Measurements from ENCODE around the gene EPN2.

EPN2 gene

DNA sequence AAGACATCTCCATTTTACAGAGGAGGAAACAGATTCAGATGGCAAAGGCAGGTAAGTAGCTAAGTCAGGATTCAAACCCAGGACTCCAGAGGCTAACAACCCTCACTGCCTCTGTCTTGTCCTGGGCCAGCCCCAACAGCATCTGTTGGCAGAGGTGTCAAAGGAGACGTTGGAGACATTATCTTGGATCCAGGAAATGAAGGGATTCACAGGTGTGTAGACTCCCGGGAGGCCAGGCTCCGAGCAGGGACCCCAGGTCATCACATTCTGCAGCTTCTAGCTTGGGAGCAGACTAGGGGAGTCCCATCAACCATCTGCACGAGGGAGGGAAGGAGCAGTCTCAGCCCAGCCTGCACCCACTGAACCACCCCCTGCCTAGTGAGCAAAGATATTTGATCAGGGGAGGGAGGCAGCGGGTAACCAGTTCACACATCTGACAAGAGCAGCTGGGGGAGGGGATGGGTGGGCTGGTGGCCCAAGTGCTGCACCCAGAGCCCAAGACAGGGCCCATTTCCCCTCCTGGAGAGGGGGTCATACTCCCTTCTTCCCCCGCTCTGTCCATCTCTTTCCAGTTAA lies 126.4 kb downstream of the EPN2 start:
- Mint-ChIP-seq H3K36me3 (ENCODE audit: low read depth) (no peaks in the 10 kb centered on the region), H3K27ac (peak overlapping the region; percentile 45), H3K9me3 (no peaks in the 10 kb centered on the region), H3K4me1 (ENCODE audit: low read depth) (peaks cover 3% of the 10 kb centered on the region), H3K27me3 (ENCODE audit: low read depth) (peaks cover 14% of the 10 kb centered on the region), H3K4me3 (peak overlapping the region; percentile 44)

- Mint-ChIP-seq H3K27ac (no peak overlapping the region), H3K4me1 (ENCODE audit: low read depth) (peaks cover 15% of the 10 kb centered on the region), H3K27me3 (ENCODE audit: low read depth) (peaks cover 8% of the 10 kb centered on the region), H3K4me3 (no peak overlapping the region), H3K36me3 (ENCODE audit: low read depth) (no peaks in the 10 kb centered on the region), H3K9me3 (no peaks in the 10 kb centered on the region)
Measured at GRCh38 chr17:19364699-19365498, 127.7 kb downstream of the EPN2 start.

DNA sequence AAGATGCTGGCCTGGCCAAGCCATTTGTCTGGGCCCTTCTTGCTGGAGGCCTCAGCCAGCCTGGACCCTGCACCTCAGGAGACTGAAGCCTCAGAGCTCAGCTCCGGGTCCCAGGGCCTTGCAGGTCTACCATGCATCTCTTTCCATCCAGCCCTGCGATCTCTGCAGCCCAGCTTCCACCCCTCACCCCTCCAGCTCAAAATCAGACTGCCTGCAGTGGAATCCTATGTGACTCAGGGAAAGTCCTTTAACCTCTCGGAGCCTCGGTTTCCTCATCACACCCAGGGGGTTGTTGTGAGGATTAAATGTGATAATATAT lies 128.3 kb downstream of the EPN2 start:
- no peak overlapping the region for H3K27ac Mint-ChIP-seq

DNA sequence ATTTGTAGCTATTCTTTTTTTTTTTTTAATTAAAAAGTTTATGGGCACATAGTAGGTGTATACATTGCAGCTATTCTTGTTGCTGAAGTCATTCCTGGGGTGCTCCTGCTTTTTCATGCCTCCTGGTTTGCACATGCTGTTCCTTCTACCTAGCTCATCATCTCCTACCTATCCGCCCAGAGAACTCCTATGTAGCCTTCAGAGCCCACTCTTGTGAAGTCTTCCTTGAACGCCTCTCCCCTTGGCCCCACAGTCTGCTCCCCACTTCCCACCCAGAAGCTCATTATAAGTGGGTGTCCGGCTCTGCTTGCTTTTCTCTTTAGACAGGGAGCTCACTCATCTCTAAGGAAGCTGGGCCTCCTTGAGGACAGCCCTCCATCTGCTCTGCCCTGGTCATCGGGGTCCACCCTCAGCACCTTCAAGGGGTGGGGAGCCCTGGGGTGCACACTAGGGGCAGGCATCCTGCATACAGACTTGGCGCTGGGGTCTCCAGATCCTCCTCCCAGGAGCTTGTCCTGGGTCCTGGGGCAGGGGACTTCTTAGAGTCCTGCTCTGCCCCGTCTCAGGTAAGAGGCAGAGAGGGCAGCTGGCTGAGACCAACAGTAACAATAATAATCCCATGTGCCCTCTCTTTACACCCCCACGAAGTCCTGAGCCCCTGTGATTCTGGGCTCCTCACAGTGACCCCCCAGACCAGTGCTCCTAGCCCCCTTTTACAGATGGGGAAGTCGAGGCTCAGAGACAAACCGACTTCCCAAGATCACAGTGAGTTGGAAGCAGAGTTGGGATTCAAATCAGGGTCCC lies 128.9 kb downstream of the EPN2 start:
- no peak overlapping the region for H3K4me3 Mint-ChIP-seq
- peaks cover 2% of the 10 kb centered on the region for H3K36me3 Mint-ChIP-seq (ENCODE audit: low read depth)
- no peak overlapping the region for H3K27ac Mint-ChIP-seq
- H3K9me3 Mint-ChIP-seq = no peaks in the 10 kb centered on the region
- H3K27me3 Mint-ChIP-seq (ENCODE audit: low read depth) = peaks cover 8% of the 10 kb centered on the region
- peaks cover 24% of the 10 kb centered on the region for H3K4me1 Mint-ChIP-seq (ENCODE audit: low read depth)

More for the DNA sequence above, 128.3 kb downstream of the EPN2 start:
- no peak overlapping the region for H3K4me3 Mint-ChIP-seq
- peaks cover 2% of the 10 kb centered on the region for H3K36me3 Mint-ChIP-seq (ENCODE audit: low read depth)
- H3K4me1 Mint-ChIP-seq (ENCODE audit: low read depth) = peaks cover 20% of the 10 kb centered on the region
- no peaks in the 10 kb centered on the region for H3K9me3 Mint-ChIP-seq
- peaks cover 8% of the 10 kb centered on the region for H3K27me3 Mint-ChIP-seq (ENCODE audit: low read depth)

GRCh38 chr17:19366637-19366972 lies 129.4 kb downstream of the EPN2 start:
- peaks cover 2% of the 10 kb centered on the region for H3K27me3 Mint-ChIP-seq (ENCODE audit: low read depth)
- no peak overlapping the region for H3K27ac Mint-ChIP-seq
- H3K4me3 Mint-ChIP-seq = no peak overlapping the region
- H3K36me3 Mint-ChIP-seq (ENCODE audit: low read depth) = peaks cover 2% of the 10 kb centered on the region
- peaks cover 30% of the 10 kb centered on the region for H3K4me1 Mint-ChIP-seq (ENCODE audit: low read depth)
- no peaks in the 10 kb centered on the region for H3K9me3 Mint-ChIP-seq

DNA sequence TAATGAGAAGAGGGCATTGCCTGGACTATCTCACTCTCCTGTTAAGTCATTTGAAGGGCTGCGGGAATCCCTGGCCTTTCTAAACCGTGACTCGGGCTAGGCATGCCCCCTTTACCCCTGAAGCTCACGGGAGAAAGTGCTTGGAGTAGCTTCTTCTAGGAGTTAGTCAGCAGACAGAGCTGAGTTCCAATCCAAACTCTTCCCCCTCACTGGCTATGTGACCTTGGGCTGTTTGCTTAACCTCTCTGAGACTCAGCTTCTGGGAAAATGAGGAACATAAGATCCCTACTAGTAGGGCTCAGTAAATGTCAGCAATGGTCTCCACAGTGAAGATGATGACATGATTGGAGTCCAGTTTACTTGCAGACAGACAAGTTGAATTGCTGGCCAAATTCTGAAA lies 131.1 kb downstream of the EPN2 start:
- Mint-ChIP-seq H3K4me3 (no peak overlapping the region), H3K27ac (no peak overlapping the region), H3K4me1 (ENCODE audit: low read depth) (peaks cover 35% of the 10 kb centered on the region), H3K27me3 (ENCODE audit: low read depth) (no peaks in the 10 kb centered on the region), H3K36me3 (ENCODE audit: low read depth) (peaks cover 2% of the 10 kb centered on the region), H3K9me3 (no peaks in the 10 kb centered on the region)

GRCh38 chr17:19369107-19369778 lies 132.1 kb downstream of the EPN2 start:
- Mint-ChIP-seq H3K9me3 (no peaks in the 10 kb centered on the region), H3K36me3 (ENCODE audit: low read depth) (peaks cover 2% of the 10 kb centered on the region), H3K27me3 (ENCODE audit: low read depth) (no peaks in the 10 kb centered on the region), H3K4me3 (peak overlapping the region; percentile 84), H3K4me1 (ENCODE audit: low read depth) (peaks cover 38% of the 10 kb centered on the region), H3K27ac (peak overlapping the region; percentile 89)

- H3K27me3 Mint-ChIP-seq (ENCODE audit: low read depth) = no peaks in the 10 kb centered on the region
- H3K4me3 Mint-ChIP-seq = peak overlapping the region; percentile 84
- H3K36me3 Mint-ChIP-seq (ENCODE audit: low read depth) = peaks cover 5% of the 10 kb centered on the region
- H3K9me3 Mint-ChIP-seq = no peaks in the 10 kb centered on the region
- peaks cover 39% of the 10 kb centered on the region for H3K4me1 Mint-ChIP-seq (ENCODE audit: low read depth)
- peak overlapping the region; percentile 89 for H3K27ac Mint-ChIP-seq
Measured at GRCh38 chr17:19369846-19370492, 132.8 kb downstream of the EPN2 start.

GRCh38 chr17:19370493-19370960 lies 133.4 kb downstream of the EPN2 start:
- Mint-ChIP-seq H3K27ac (peak overlapping the region; percentile 89), H3K27me3 (ENCODE audit: low read depth) (no peaks in the 10 kb centered on the region), H3K36me3 (ENCODE audit: low read depth) (peaks cover 5% of the 10 kb centered on the region), H3K4me1 (ENCODE audit: low read depth) (peaks cover 39% of the 10 kb centered on the region), H3K9me3 (no peaks in the 10 kb centered on the region), H3K4me3 (peak overlapping the region; percentile 84)

DNA sequence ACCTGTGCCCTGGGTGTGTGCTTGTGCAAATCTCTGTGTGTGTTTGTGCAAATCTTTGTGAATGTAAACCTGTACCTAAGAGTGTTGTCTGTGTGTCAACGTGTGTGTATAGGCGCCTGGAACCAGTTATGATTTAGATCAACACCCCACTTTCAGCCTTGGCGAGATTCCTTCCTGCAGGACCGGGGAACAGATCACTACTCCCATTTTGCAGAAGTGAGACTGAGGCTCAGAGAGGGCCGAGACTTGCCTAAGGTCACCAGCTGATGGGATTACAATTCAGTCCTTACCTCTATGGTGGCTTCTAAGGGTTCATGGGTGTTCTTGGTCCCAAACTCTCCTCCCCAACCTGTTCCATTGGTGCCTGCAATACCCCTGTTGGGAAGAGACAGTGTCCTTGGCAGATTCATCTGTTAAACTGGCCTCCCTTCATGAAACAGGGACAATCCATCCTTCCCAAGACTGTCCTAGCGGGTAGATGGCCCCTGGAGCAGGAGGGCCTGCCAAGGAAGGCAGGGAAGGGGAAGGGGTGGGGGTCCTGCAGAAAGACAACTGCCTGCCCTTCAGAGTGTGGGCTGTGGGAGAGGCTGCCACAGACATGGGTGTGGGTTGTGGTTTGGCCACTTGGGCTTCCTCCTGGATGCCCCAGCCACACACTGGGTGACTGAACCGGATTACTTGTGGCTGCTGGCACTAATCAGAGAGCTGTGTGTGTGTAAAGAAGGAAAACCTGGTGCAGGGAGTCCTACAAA lies 134.3 kb downstream of the EPN2 start:
- Mint-ChIP-seq H3K4me3 (peak overlapping the region; percentile 29), H3K27me3 (ENCODE audit: low read depth) (no peaks in the 10 kb centered on the region), H3K4me1 (ENCODE audit: low read depth) (peaks cover 41% of the 10 kb centered on the region), H3K36me3 (ENCODE audit: low read depth) (peaks cover 5% of the 10 kb centered on the region), H3K9me3 (no peaks in the 10 kb centered on the region), H3K27ac (peak overlapping the region; percentile 80)

DNA sequence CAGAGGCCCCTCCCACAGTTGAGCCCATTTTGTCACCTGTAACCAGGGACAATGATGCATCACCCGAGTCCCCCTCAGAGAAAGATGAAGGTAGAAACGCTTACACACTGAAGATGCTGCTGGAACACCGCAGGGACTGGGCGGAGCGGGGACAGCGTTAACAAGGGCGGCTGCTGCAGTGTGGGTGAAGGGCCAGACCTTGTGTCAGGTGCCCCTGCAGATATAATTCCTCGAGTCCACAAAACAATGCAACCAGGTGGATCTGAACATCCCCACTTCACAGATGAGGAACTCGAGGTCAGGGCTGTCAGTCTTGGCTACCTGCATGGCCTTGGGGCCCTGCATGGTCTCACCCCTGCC lies 134.8 kb downstream of the EPN2 start:
- Mint-ChIP-seq H3K27ac (peak overlapping the region; percentile 34), H3K36me3 (ENCODE audit: low read depth) (peaks cover 5% of the 10 kb centered on the region), H3K4me3 (no peak overlapping the region), H3K4me1 (ENCODE audit: low read depth) (peaks cover 44% of the 10 kb centered on the region), H3K9me3 (no peaks in the 10 kb centered on the region), H3K27me3 (ENCODE audit: low read depth) (no peaks in the 10 kb centered on the region)

GRCh38 chr17:19372439-19372838 lies 135.3 kb downstream of the EPN2 start:
- peaks cover 47% of the 10 kb centered on the region for H3K4me1 Mint-ChIP-seq (ENCODE audit: low read depth)
- peak overlapping the region; percentile 26 for H3K27ac Mint-ChIP-seq
- no peaks in the 10 kb centered on the region for H3K9me3 Mint-ChIP-seq
- H3K4me3 Mint-ChIP-seq = peak overlapping the region; percentile 17
- H3K36me3 Mint-ChIP-seq (ENCODE audit: low read depth) = peaks cover 5% of the 10 kb centered on the region
- H3K27me3 Mint-ChIP-seq (ENCODE audit: low read depth) = no peaks in the 10 kb centered on the region

DNA sequence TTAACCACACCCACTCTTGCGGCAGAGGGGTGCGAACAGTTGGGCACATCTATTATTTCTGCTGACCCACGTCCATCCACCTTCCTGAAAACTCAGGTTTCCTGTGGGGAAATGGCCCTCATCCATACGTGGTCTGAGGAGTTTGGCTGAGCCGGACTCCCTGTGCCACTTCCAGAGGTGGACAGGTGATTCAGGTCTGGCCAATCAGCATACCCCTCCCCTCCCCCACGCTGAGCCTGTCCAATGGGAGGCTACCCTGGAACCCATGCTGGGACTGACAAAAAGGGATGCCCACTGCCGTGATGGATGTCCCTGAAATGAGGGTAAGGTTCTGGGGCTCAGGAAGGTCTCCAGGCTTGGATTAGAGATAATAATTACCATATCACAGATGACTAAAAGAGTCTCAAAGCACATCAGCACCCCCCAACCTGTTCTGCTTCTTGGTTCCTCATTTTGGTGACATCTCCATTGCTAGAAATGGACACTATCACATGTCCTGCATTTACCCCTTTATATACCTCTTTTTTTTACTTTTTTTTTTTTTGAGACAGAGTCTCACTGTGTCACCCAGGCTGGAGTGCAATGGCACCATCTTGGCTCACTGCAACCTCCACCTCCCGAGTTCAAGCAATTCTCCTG lies 135.8 kb downstream of the EPN2 start:
- peaks cover 47% of the 10 kb centered on the region for H3K4me1 Mint-ChIP-seq (ENCODE audit: low read depth)
- no peaks in the 10 kb centered on the region for H3K27me3 Mint-ChIP-seq (ENCODE audit: low read depth)
- H3K36me3 Mint-ChIP-seq (ENCODE audit: low read depth) = peaks cover 5% of the 10 kb centered on the region
- no peak overlapping the region for H3K4me3 Mint-ChIP-seq
- no peak overlapping the region for H3K27ac Mint-ChIP-seq
- no peaks in the 10 kb centered on the region for H3K9me3 Mint-ChIP-seq

Data from T-helper 1 cell treated with Interleukin-12 subunit alpha and Interleukin-12 subunit beta and Interleukin-4 antibody, amounts not matched to agents 30 μg/mL and 1 μg/mL, for 36 hours (primary cell).